GM06990 (cell line): ENCODE measurements around the gene STX5.
A peak's percentile ranks its signal among the peaks of the same experiment; 100 is the strongest.

Source experiments
- DNase-seq: peaks from one replicate; pipeline ENCODE4 v3.0.0-alpha.2; 2011; ENCODE audit not compliant: insufficient read length; ENCODE audit errors: extremely low read depth
- H3K27me3 ChIP-seq: replicated peaks from 2 replicates; pipeline ENCODE4 v1.6.0; 2011; ENCODE audit warnings: low read length; ENCODE audit not compliant: control insufficient read depth, insufficient read depth
- H3K36me3 ChIP-seq: 2 replicates; pipeline ENCODE4 v1.5.1; 2011; ENCODE audit warnings: low read length; ENCODE audit not compliant: control insufficient read depth, insufficient read depth
- H3K4me3 ChIP-seq: replicated peaks from 2 replicates; pipeline ENCODE4 v1.5.1; 2011; ENCODE audit warnings: low read depth, mild to moderate bottlenecking, control low read depth, low read length
- TF ChIP-seq, protein P1 (sequence below): IDR thresholded peaks from 2 replicates; pipeline ENCODE4 v1.5.1; 2011; ENCODE audit warnings: low read length, control low read depth, mild to moderate bottlenecking, inconsistent platforms; ENCODE audit not compliant: insufficient read depth, poor library complexity, severe bottlenecking

The STX5 gene

GRCh38 chr11:62804310-62805075, 27.4 kb downstream of the STX5 start:
- TF ChIP-seq, protein P1, sequence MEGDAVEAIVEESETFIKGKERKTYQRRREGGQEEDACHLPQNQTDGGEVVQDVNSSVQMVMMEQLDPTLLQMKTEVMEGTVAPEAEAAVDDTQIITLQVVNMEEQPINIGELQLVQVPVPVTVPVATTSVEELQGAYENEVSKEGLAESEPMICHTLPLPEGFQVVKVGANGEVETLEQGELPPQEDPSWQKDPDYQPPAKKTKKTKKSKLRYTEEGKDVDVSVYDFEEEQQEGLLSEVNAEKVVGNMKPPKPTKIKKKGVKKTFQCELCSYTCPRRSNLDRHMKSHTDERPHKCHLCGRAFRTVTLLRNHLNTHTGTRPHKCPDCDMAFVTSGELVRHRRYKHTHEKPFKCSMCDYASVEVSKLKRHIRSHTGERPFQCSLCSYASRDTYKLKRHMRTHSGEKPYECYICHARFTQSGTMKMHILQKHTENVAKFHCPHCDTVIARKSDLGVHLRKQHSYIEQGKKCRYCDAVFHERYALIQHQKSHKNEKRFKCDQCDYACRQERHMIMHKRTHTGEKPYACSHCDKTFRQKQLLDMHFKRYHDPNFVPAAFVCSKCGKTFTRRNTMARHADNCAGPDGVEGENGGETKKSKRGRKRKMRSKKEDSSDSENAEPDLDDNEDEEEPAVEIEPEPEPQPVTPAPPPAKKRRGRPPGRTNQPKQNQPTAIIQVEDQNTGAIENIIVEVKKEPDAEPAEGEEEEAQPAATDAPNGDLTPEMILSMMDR: no peak
- H3K4me3 ChIP-seq: peak overlapping the region; percentile 78
- DNase-seq: no peak
- H3K27me3 ChIP-seq: no peaks in the 10 kb centered on the region
- H3K36me3 ChIP-seq: peaks cover 21% of the 10 kb centered on the region

- Histone ChIP-seq H3K27me3 (no peaks in the 10 kb centered on the region), H3K36me3 (peaks cover 32% of the 10 kb centered on the region), H3K4me3 (no peak overlapping the region)
- no peak for DNase-seq
- TF ChIP-seq, protein P1: no peak
Observed at GRCh38 chr11:62801071-62801470, 30.8 kb downstream of the STX5 start.

GRCh38 chr11:62799486-62799885, 32.4 kb downstream of the STX5 start:
- H3K27me3 ChIP-seq: no peaks in the 10 kb centered on the region
- H3K4me3 ChIP-seq: no peak overlapping the region
- DNase-seq: no peak
- peaks cover 36% of the 10 kb centered on the region for H3K36me3 ChIP-seq
- TF ChIP-seq, protein P1: no peak

GRCh38 chr11:62796281-62796680, 35.6 kb downstream of the STX5 start:
- no peak overlapping the region for H3K4me3 ChIP-seq
- DNase-seq: no peak
- H3K27me3 ChIP-seq: no peaks in the 10 kb centered on the region
- peaks cover 37% of the 10 kb centered on the region for H3K36me3 ChIP-seq
- TF ChIP-seq, protein P1: no peak

GRCh38 chr11:62794201-62794775, 37.6 kb downstream of the STX5 start:
- peaks cover 28% of the 10 kb centered on the region for H3K36me3 ChIP-seq
- no peak for DNase-seq
- H3K4me3 ChIP-seq: no peak overlapping the region
- TF ChIP-seq, protein P1: no peak
- no peaks in the 10 kb centered on the region for H3K27me3 ChIP-seq

DNA sequence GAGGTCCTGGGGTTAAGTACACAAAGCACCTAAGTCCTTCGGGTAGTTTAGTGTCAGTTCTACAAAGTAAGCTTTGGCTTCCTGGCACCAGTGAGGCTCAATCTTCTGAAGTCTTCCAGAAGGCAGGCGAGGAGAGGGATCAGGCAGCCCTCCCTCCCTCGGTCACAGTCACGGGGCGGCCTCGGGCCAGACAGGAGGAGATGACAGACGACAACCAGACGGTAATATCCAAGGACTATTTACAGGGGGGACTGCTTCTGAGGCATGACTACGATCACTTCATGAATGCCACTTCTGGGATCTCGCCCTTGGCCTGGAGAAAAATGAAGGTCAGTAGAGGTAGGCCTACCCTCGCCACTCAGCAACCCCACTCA, 39.7 kb downstream of the STX5 start:
- peaks cover 25% of the 10 kb centered on the region for H3K36me3 ChIP-seq
- H3K27me3 ChIP-seq: no peaks in the 10 kb centered on the region
- TF ChIP-seq, protein P1: no peak
- peak overlapping the region; percentile 90; the same call in 1 of the 2 replicates for H3K4me3 ChIP-seq
- DNase-seq: peak; percentile 23
